Neural progenitor cell (in vitro differentiated cells): ENCODE data around the gene FAM124A.

Experiments used
- EZH2 ChIP-seq: fragments of 200-600 bp; sonication (generic); IDR thresholded peaks from 2 replicates; pipeline ENCODE4 v1.6.1; 2017; ENCODE audit warnings: antibody characterized with exemption, mild to moderate bottlenecking, moderate library complexity
- EZH2phosphoT487 ChIP-seq: fragments of 200-600 bp; sonication (generic); IDR thresholded peaks from 2 replicates; pipeline ENCODE4 v1.6.1; 2017; ENCODE audit warnings: antibody characterized with exemption
- TF ChIP-seq, protein P1 (sequence below): fragments of 200-600 bp; sonication (generic); IDR thresholded peaks from 2 replicates; pipeline ENCODE4 v1.5.1; 2017; ENCODE audit warnings: antibody characterized with exemption, mild to moderate bottlenecking

- TF ChIP-seq, protein P1, sequence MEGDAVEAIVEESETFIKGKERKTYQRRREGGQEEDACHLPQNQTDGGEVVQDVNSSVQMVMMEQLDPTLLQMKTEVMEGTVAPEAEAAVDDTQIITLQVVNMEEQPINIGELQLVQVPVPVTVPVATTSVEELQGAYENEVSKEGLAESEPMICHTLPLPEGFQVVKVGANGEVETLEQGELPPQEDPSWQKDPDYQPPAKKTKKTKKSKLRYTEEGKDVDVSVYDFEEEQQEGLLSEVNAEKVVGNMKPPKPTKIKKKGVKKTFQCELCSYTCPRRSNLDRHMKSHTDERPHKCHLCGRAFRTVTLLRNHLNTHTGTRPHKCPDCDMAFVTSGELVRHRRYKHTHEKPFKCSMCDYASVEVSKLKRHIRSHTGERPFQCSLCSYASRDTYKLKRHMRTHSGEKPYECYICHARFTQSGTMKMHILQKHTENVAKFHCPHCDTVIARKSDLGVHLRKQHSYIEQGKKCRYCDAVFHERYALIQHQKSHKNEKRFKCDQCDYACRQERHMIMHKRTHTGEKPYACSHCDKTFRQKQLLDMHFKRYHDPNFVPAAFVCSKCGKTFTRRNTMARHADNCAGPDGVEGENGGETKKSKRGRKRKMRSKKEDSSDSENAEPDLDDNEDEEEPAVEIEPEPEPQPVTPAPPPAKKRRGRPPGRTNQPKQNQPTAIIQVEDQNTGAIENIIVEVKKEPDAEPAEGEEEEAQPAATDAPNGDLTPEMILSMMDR: no peak
- TF ChIP-seq EZH2 (no peak), EZH2phosphoT487 (no peak)
Observed at GRCh38 chr13:51332566-51333361, 110.6 kb downstream of the FAM124A start.
